Measurements from ENCODE around the gene HEG1.

DNA sequence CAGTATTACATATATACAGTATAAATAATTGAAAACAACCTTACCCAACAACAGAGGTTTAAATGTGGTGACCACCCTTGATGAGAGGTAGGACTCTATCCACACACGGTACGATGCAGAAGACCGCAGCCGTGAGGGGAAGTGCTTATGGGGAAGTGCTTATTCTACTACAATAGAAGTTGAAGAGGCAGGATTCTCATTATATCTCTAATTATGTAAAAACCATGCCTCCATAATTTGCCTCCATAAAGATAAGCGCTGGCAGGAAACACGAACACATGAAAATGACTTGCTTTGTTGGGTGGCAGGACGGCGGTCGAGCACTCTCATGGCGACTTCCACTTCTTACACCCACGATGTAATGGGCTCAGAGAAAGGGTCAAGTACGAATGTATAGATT, 114.0 kb downstream of the HEG1 start:
- TF ChIP-seq CTCF (conservative IDR thresholded peaks at IDR 0.05; ENCODE audit: low read depth, low read length): no peak
- TF ChIP-seq SMC3 (IDR thresholded peaks at IDR 0.05; ENCODE audit: low read depth, low read length): no peak
- TF ChIP-seq POLR2A (IDR thresholded peaks at IDR 0.05; ENCODE audit: low read depth, low read length): no peak
- no peak for TF ChIP-seq RCOR1 (IDR thresholded peaks at IDR 0.05; ENCODE audit: insufficient replicate concordance, low read length)
- no peak for TF ChIP-seq USF2 (IDR thresholded peaks at IDR 0.05; ENCODE audit: low read depth, low read length)
- no peak for TF ChIP-seq CEBPB (IDR thresholded peaks at IDR 0.05; ENCODE audit: low read depth, low read length)
- no peak for TF ChIP-seq RFX5 (IDR thresholded peaks at IDR 0.05; ENCODE audit: low read depth, low read length)
- no peak for TF ChIP-seq RAD21 (IDR thresholded peaks at IDR 0.05; ENCODE audit: low read length)
- TF ChIP-seq MAFK (IDR thresholded peaks at IDR 0.05; ENCODE audit: low read depth, low read length): no peak
- no peak for TF ChIP-seq ELK1 (IDR thresholded peaks at IDR 0.05; ENCODE audit: borderline replicate concordance, low read depth, low read length)
- no peak for TF ChIP-seq FOS (IDR thresholded peaks at IDR 0.05; ENCODE audit: low read depth, low read length)
